NB4 (cell line): ENCODE results near the gene HS6ST3.

Experiments used
- MAX ChIP-seq: IDR thresholded peaks from 2 replicates; pipeline ENCODE4 v1.6.1; 2011; ENCODE audit warnings: low read depth, low read length
- MYC ChIP-seq: IDR thresholded peaks from 2 replicates; pipeline ENCODE4 v1.6.1; 2011; ENCODE audit warnings: low read depth, low read length
- TF ChIP-seq, protein P1 (sequence below): IDR thresholded peaks from one replicate; pipeline ENCODE4 v1.5.1; 2012; ENCODE audit warnings: low read depth, low read length

DNA sequence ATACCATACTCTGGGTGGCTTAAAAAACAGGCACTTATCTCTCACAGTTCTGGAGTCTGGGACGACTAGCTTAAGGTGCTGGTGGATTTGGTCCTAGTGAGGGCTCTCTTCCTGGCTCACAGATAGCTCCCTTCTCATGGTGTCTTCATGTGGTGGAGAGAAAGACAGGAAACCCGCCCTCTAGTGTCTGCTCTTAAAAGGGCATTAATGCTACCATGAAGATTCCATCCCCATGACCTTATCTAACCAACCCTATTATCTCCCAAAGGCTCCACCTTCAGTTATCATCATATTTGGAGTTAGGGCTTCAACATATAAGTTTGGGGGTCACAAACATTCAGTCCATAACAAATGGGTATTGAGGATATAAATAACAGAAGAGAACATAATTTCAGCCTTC lies 139.4 kb downstream of the HS6ST3 start:
- no peak for TF ChIP-seq MAX
- no peak for TF ChIP-seq MYC
- TF ChIP-seq, protein P1, sequence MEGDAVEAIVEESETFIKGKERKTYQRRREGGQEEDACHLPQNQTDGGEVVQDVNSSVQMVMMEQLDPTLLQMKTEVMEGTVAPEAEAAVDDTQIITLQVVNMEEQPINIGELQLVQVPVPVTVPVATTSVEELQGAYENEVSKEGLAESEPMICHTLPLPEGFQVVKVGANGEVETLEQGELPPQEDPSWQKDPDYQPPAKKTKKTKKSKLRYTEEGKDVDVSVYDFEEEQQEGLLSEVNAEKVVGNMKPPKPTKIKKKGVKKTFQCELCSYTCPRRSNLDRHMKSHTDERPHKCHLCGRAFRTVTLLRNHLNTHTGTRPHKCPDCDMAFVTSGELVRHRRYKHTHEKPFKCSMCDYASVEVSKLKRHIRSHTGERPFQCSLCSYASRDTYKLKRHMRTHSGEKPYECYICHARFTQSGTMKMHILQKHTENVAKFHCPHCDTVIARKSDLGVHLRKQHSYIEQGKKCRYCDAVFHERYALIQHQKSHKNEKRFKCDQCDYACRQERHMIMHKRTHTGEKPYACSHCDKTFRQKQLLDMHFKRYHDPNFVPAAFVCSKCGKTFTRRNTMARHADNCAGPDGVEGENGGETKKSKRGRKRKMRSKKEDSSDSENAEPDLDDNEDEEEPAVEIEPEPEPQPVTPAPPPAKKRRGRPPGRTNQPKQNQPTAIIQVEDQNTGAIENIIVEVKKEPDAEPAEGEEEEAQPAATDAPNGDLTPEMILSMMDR: peak; percentile 66
